GM21423 (cell line): ENCODE measurements around the gene GPR146.

Experiments
- ATAC-seq: cut with Tn5 transposase; IDR thresholded peaks from one replicate; pipeline ENCODE4 v1.9.1; 2021; ENCODE audit warnings: mild to moderate bottlenecking, moderate library complexity; ENCODE audit not compliant: unreplicated experiment

The GPR146 gene

DNA sequence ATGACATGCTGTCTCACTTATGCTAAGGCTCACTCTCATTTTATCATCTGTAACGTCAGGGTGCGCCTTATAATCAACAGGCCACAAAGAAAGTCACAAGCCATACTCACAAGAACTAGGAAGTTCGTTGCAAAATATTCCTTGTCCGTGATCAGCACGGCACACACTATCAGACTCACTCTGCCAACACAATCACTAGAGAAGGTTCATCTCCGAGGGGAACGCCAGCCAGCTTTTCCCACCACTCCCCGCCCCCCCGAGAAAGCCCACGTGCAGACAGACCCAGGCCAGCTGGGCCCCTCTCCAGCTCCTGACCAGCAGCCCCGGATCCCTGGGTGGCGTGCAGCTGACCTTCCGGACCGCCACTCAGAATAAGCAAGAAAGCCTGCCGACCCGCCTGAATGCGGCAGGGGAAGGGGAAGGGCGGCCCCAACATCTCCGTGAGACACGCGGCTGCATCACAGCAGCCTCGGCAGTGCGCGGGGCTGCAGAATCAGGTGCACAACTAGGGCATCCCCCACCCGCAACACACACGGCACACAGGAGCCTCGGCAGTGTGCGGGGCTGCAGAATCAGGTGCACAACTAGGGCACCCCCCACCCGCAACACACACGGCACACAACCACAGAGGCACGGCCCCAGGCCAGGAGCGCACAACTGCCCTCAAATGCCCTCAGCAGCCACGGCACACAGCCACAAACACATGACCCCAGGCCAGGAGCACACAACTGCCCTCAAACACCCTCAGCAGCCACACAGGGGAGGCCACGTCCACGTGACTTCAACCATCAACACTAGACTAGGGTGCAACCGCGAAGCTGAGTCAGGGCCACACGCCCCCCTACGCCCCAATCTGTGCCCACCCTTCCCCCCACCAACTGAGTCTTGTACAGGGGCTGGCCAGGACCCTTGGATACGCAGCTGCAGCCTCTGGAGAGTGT is 2.5 kb upstream of the GPR146 start:
- no peak for ATAC-seq

DNA sequence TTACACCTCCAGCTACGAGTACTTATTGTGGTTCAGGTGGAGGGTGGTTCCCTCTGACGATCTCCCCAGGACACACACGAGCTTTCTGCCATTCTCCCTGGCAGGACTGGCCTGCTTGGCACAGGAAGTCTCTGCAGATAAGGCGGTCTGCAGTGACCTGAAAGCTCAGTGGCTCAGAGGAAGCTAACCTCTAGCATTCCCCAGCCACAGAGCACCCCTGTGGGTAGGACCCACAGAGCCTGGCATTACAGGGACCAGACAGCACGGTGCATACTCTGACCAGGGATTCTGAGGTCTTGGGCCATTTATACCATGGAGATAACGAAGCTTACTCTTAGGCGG is 1.9 kb upstream of the GPR146 start:
- ATAC-seq: no peak

DNA sequence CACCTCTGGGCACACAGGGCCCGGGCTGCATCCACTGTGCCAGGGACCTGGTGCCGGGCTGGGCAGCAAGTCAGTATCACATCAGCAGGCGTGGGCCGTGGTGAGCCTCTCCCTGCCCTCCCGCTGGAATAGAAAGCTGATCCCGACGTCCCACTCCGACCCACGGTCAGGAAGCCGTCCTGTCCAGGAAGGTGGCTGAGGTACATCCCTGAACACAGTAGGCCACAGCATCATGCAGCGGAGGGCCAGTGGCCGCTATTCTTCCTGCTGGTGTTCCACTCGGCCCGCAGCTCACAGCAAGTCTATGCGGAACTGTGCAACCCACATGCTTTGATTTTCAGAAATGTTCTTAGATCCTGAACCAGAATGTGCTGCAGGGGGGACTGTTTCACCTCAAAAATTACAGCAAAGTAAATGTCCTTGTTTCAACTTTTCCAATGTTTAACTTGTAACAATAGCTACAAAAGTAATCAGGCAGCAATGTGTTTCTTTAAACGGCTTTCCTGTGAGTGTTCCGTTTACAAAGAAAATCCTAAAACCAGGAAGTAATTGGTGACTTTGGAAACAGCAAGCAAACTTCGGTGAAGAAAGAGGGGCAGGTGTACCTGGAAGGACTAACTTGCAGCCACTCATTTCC is 676 bp upstream of the GPR146 start:
- no peak for ATAC-seq

DNA sequence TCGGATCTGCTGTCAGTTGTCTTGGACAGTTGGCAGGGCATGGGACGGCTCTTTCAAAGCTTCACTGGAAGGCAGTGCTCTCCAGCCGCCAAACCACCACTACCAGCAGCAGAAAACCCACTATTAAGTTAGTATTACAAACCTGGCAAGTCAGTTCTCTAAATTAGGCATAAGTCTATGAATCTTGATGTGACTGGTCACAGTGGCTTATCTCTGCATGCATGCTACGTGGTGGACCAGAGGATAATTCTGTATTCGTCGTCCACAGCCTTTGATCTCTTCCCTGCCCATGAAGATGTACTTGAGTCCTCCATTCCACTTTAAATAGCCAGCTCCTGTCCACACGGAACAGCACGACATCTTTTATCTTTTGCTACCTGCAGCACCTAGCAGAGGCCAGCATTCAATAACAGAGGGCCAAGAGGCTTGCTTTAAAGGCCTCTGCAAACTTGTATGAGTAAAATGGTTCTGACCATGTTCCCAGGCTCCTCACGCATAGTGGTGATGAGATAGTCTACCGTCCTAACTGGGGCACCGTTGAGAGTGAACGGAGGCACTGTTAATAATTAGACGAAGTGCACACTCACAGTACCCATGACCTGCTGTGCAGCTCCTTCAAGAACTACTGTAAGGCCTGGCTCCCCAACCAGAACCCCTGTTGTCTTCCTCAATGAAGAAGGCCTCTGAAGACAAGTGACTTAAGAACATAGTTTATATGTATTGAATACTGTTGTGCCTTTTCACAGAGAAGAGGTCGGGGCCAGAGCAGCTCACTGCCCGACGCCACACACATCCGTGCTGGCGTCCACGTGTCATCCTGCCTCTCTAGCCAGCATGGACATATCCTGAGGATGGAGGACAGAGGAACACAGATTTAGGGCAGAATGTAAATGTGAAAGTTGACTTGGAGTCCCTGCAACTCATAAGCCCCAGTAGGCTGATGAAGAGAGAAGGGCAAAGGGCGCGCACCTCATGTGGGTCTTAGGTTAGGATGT is 1.0 kb downstream of the GPR146 start:
- ATAC-seq: no peak

DNA sequence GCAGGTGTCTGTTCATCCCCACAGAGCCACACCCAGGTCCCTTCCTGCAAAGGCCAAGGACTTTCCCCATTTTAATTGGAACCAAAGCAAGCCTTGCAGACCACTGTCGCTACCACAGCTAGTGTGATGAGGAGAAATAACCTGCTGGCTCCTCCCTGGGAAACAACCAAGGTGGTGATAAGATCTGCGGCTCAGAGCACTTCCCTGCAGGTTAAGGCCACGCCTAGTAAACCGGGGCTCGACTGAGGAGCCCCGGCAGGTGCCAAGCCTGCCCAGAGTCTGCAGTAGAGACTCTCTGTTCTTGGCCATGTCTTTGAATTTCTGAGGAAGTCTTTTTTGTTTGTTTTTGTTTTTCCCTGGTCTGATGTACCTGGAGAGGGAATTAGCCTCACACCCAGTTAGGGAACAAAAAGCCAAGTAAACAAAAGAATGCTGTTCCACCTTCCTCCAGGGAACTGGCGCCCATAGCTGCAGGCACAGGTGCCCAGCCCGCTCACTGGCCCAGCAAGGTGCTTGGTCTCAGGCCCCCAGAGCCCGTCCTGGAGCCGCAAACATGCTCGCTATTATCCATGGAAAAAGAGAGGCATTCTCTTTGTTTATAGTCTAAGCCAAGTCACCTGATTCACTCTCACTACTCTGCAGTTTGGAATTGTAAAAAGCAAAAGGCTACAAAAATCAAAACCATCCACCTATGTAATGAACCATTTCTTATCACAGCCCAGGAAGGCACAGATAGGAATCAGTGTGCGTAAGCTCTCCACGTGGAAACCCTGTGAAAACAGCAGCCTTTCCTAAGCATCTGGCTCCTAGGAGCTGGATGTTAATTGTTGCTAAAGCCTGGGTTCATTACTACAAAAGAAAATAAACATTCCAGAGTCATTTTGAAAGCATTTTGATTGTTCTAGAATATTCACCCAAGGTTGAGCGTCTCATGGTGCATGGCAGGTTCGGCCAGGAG is 2.7 kb downstream of the GPR146 start:
- no peak for ATAC-seq

DNA sequence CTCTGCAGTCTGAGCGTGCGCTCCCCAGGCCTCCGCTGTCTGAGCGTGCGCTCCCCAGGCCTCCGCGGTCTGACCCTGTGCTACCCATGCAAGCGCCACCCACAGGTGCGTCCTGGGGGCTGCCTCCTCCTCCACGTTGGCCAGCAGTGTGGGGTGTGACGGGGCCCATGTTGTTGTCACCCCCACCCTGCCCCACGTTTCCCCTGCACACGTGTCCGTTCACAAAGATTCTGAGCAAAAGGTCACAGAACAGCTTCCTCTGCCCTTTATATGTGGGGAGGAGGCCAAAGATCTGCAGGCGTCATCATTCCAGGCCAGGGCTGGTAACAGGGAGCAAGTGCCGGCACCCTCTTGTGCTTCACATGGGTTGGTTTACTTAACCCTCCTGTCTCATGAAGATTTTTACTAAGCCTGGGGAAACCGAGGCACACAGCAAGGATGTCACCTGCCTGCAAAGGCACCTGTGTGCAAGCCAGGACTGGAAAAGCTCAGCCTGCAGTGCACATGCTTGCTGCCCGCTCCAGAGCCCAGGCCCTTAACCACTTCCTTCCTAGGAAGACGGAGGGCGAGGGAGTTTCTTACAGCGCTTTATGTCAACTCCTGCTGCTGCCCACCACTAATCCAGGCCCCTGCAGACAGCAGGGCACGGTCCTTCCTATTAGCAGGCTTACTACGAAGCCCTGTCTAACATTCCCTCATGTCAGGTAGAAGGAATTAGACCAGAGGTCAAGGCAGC is 4.8 kb downstream of the GPR146 start:
- no peak for ATAC-seq

DNA sequence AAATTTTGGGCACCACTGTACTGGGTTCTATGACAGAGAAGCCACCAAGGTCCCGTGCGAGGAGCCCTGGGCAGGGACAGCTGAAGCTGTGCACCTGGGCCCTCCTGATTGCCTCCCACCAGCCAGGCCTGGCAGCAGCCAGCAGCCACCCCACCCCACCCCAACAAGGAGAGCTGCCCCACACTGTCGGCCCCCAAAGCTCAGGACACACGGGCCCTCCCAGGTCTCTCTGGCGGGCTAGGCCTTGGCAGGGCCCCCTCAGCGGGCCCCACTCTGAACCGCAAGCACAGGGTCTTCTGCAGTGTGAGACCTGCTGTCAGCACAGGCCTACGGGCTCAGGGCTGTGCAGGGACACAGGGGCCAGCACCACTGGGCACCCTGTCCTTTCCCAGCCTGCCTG is 5.5 kb downstream of the GPR146 start:
- ATAC-seq: no peak

DNA sequence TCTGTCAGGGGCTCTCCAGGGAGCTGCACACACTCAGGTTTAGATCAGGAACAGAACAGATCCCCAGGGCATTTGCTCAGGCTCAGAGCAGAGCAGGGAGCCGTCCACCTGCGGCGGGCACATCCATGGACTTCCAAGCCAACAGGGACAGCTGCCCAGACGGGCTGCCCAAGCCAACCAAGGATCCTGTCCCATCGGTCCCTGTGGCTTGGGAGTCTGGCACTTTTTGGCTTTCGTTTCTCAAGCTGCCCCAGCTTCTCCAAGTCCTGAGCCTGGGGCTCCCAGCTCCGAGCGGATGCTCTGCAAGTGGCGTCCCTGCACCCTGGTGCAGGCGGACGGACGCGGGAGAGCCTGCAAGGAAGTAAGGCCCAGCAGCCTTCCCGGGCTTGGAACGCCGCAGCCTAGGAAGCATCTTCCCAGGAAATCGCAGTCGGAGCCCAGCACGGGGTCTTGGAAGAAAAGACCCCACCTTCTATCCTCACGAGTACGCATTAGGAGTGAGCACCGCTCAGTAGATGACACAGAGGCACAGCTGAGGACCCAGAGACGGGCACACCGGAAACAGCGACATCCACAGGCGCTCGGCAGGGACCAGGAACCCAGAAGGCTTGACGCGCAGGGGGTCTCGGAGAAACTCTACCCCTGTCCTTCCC is 6.0 kb downstream of the GPR146 start:
- no peak for ATAC-seq

DNA sequence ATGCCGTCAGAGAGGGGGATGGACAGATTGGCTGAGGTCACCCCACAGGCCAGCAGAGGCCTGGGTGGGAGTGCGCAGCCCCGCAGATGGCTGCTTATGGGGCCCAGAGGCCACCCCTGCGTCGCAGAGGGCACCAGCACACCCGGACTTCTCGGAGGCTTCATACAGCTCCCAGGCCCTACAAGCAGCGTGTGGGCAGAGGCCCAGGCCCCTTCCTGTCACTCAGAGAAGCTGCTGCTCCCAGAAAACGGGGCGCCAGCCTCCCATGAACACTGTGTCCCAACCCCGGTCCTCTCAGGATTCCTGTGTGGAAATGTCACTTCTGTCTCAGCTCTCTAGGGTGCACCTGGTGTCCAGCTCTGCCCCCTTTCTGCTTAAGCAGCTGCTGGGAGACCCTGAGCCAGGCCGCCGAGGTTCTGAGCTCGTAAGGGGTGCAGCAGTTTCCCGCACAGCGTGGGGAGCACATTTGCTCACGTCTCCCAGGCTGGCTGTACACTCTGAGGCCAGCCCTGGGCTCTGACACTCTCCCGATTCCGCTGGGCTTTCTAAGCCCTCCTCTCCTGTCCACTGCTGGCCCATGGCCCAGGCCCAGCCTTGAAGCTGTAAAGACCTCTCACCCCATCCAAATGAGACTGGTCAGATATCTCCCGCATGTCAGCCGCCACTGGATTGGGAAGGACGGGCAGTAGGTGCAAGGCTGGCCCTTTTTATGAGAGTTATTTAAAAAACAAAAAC is 6.8 kb downstream of the GPR146 start:
- ATAC-seq: no peak

DNA sequence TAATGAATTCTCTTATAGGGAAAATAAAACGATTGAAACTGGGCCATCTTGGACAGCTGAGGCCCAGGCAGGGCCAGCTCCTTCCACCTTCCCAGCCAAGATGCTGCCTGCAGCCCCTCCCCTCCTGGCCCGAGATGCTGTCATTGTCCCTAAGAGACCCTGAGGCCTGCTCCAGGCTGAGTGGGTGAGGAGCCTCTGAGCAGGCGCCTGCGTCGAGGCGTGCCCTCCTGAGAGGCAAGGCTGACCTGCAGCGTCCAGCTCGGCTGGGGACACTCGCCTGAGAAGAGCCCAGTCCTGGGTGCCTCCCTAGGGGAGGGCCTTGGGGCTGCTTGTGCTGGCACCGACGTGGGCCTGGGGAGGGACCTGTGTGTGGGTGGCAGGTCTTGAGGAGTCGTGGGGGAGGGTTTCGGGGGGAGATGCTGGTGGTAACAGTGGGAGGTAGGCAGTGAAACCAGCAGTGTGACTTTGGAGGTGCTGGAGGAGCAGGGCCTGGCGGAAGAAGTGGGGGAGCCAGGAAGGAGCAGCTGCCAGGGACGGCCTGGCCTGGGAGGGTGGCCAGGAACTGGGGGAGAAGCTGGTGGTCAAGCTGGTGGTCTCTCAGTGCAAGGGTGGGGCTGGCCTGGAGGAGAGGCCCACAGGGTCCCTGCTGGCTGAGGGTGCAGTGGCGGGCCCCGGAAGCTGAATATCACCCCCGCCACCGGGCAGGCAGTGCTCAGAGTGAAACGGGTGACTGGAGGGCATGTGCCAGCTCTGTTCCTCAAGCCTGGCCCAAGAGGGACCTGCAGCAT is 7.9 kb downstream of the GPR146 start:
- ATAC-seq: no peak

DNA sequence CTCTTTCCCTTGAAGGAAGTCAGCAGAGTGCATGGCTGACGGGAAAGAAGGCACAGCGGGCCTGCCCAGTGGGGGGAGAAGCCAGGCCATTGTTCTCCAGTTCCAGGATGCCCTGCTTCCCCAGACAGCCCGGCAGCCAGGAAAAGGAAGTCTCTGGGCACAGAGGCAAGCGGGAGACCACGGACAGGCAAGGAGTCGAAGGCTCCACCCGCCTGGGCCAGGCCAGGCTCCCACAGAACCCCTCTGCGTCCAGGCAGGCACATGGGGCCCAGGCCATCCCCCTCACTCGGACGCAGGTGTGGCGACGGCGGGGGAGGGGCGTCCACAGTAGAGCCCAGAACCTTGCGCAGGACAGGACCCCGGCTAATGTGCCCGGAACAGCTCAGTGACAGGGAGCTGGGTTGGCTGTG is 8.7 kb downstream of the GPR146 start:
- ATAC-seq: no peak

DNA sequence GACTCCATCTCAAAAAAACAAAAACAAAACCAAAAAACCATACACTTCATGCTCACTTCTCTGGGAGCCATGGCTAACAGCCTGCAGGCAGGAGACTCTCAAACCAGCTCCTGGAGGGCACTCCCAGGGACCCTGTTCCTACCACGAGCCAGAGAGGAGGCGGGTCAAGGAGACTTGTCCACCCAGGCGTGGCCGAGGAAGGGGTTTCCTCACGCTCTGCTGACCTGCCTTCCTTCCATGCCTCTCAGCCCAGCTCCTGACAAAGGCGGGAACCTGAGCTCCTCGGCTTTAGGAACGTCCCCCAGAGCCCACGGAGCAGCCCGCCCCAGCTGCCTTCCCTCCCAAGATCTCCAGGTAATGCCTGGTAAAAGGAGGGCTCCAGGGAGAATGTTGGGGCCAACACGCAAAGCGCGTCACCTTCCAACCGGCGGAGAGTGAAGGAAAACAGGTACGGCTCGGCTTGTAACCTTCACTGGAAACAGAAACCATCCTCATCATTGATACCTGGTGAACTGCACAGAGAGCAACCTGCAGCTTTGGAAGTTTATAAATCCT is 9.5 kb downstream of the GPR146 start:
- no peak for ATAC-seq

DNA sequence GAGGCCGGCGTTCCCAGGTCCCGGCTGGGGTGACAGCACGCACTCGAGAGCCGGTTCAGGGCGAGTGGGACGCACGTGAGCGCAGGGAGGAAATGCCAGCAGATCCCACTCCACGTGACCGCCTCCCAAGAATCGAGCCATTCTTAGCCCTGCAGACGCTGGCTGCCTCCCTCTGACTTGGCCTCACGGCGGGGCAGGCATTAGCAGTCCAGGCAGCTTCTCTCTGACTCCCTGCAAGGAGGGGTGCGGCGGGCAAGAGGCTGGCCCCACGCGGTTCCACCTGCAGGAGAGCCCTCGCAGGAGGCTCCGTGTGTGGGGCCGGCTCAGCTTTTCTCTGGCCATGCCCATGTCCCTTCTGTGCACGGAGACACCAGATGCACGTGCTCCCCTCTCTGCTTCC is 10.1 kb downstream of the GPR146 start:
- no peak for ATAC-seq

DNA sequence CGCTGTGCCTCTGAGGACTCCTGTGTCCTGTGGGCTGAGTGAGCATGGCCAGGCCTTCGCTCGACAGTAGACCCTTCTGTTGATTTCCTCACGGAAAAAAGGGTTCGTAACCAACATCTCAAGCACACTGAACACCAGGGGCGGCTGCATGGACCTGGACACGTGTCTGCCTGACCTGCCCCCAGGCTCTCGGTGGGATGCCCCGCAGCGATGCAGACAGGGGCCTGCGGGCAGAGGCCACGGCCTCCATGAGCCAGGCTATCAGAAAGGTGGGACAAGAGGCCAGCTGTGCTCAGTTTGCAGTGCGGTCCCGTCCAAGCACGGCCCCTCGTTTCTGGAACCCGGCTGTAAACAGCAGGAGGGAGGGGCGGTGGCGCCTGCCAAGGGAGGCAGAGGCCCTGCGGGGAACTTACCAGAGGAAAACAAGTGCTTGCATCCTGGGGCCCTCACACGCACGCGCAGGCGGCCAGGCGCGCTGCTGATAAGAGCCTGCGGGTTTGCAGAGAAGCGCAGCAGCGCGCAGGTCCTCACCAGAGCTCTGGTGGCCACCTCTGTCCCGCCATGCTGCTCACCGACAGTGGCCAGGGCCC is 10.6 kb downstream of the GPR146 start:
- ATAC-seq: no peak

DNA sequence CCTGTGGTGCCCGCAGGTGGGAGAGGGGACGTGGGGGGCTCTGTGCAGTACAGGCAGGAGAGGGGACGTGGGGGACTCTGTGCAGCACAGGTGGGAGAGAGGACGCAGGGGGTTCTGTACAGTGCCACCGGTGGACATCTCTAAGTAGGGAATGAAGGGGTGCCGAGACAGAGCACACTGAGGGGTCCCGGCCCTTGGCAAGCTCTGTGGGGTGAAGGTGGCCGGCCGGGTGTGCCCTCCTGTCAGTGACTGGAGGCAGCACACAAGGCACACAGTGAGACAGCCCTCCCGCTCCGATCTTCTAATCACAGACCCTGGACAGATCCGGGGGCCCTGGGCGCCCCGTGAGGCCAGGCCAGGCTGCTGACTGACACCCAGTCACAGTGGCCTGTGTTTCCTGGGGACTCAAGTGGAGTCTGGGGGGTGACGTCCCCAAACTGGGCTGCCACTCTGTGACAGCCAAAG is 11.2 kb downstream of the GPR146 start:
- ATAC-seq: no peak

DNA sequence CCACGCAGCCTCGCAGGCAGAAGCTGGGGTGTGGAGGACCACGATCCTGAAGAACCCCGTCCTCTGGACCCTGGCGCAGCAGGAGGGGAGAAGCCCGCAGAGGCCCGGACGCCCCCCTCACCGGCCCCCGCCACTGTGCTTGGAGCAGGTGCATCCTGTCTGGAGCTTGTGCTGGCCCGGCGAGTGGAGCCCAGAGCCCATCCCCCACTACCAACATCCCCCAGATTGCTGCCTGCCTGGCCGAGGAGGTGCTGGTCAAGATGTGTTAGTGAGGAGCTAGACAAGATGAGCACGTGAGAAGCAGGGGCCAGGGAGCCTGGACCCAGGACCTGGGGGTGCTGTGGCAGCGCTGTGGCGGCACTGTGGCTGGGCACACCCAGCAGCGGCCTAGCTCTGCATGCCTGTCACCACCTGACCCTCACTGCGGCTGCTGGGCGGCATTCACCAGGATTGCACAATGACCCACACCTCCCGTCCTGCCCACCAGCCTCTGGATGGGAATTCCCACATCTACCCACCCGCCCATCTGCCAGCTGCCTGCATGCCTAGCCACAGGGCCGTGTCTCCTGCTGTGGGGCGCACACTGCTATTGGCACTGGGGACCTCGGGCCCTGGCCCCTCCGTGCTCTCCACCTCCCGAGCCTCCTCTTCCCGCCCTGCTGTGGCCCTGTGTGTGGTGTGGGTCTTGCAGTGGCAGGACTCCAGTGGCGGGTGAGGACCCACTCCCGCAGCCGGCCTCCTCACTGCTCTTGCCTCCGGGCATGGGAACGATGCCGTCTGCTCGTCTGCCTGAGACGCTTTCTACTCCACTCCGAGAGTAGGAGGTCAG is 11.8 kb downstream of the GPR146 start:
- ATAC-seq: no peak
